Suprapubic skin (tissue), 4 donors: ENCODE measurements around the gene PGK1. TPM values are rescaled to one million over a fixed set of nuclear protein-coding genes. Genes with fewer than 3 reads are reported as not detected.

Experiments used
- DNase-seq, 2 donors: peaks; one replicate each; pipeline ENCODE4 v3.0.0-alpha.2; 2019; ENCODE audit warnings: low spot score in 2 of 2
- H3K27ac ChIP-seq: fragments of 200-600 bp; sonication (generic); one replicate; pipeline ENCODE4 v1.5.1; 2019
- H3K27me3 ChIP-seq: fragments of 200-600 bp; sonication (generic); one replicate; pipeline ENCODE4 v1.5.1; 2019
- H3K36me3 ChIP-seq: fragments of 200-600 bp; sonication (generic); one replicate; pipeline ENCODE4 v1.5.1; 2019
- H3K4me1 ChIP-seq: fragments of 200-600 bp; sonication (generic); one replicate; pipeline ENCODE4 v1.5.1; 2019
- H3K4me3 ChIP-seq: fragments of 200-600 bp; sonication (generic); one replicate; pipeline ENCODE4 v1.5.1; 2019; ENCODE audit warnings: mild to moderate bottlenecking
- H3K9me3 ChIP-seq: fragments of 200-600 bp; sonication (generic); one replicate; pipeline ENCODE4 v1.5.1; 2019
- EP300 ChIP-seq: sonication (generic); formaldehyde crosslinking; IDR thresholded peaks from one replicate; pipeline ENCODE4 v1.6.1; 2017; ENCODE audit warnings: antibody characterized with exemption
- POLR2A ChIP-seq, 2 donors: fragments of 450-650 bp; IDR thresholded peaks; one replicate each; pipeline ENCODE4 v1.6.1; 2017; ENCODE audit warnings: antibody characterized with exemption in 2 of 2, mild to moderate bottlenecking in 2 of 2, moderate library complexity in 2 of 2
- POLR2AphosphoS5 ChIP-seq, 3 donors: sonication (generic); formaldehyde crosslinking; IDR thresholded peaks; one replicate each; pipeline ENCODE4 v1.6.1; 2017; ENCODE audit warnings: antibody characterized with exemption in 3 of 3
- WGBS: methylation state at CpG from one replicate; pipeline ENCODE4 v1.1.5; 2018; 5-methylcytosine and 5-hydroxymethylcytosine counted together
- total RNA-seq, 4 donors: library from RNA; depleted of rRNA; stranded (reverse); fragments of >200 nt; gene quantifications; one replicate each; pipeline ENCODE4 v1.1.0, GENCODE V29; 2016
- TF ChIP-seq, protein P1 (sequence below), 2 donors: fragments of 200-600 bp in 1 of 2; fragments of 450-650 bp in 1 of 2; sonication (generic) in 1 of 2; IDR thresholded peaks; one replicate each; pipeline ENCODE4 v1.5.1; 2016 to 2019; ENCODE audit warnings: antibody characterized with exemption in 2 of 2, mild to moderate bottlenecking in 1 of 2, moderate library complexity in 1 of 2

PGK1 gene
- total RNA-seq, 4 donors from 2014 or later = 147 to 193 (median 170) TPM

- Histone ChIP-seq H3K36me3 (peaks cover 31% of the 10 kb centered on the region), H3K4me1 (no peaks in the 10 kb centered on the region), H3K4me3 (no peak overlapping the region), H3K9me3 (no peaks in the 10 kb centered on the region), H3K27me3 (no peaks in the 10 kb centered on the region), H3K27ac (no peak overlapping the region)
- TF ChIP-seq POLR2AphosphoS5 (IDR thresholded peaks at IDR 0.05) = no peak
- TF ChIP-seq POLR2A (IDR thresholded peaks at IDR 0.05) = no peak
- TF ChIP-seq EP300 = no peak
- TF ChIP-seq, protein P1, sequence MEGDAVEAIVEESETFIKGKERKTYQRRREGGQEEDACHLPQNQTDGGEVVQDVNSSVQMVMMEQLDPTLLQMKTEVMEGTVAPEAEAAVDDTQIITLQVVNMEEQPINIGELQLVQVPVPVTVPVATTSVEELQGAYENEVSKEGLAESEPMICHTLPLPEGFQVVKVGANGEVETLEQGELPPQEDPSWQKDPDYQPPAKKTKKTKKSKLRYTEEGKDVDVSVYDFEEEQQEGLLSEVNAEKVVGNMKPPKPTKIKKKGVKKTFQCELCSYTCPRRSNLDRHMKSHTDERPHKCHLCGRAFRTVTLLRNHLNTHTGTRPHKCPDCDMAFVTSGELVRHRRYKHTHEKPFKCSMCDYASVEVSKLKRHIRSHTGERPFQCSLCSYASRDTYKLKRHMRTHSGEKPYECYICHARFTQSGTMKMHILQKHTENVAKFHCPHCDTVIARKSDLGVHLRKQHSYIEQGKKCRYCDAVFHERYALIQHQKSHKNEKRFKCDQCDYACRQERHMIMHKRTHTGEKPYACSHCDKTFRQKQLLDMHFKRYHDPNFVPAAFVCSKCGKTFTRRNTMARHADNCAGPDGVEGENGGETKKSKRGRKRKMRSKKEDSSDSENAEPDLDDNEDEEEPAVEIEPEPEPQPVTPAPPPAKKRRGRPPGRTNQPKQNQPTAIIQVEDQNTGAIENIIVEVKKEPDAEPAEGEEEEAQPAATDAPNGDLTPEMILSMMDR (IDR thresholded peaks at IDR 0.05) = no peak
- no peak for DNase-seq
Measured at GRCh38 chrX:78129714-78130113, 25.7 kb downstream of the PGK1 start.

GRCh38 chrX:78130396-78130795, 26.3 kb downstream of the PGK1 start:
- Histone ChIP-seq H3K4me1 (no peaks in the 10 kb centered on the region), H3K27me3 (no peaks in the 10 kb centered on the region), H3K9me3 (no peaks in the 10 kb centered on the region), H3K27ac (no peak overlapping the region), H3K4me3 (no peak overlapping the region), H3K36me3 (peaks cover 24% of the 10 kb centered on the region)
- no peak for DNase-seq
- 75% methylated on average over 1 of the region's 1 CpG for WGBS
- TF ChIP-seq, protein P1 (IDR thresholded peaks at IDR 0.05) = no peak
- no peak for TF ChIP-seq POLR2A (IDR thresholded peaks at IDR 0.05)
- no peak for TF ChIP-seq POLR2AphosphoS5 (IDR thresholded peaks at IDR 0.05)

- H3K27me3 ChIP-seq = no peaks in the 10 kb centered on the region
- no peak for DNase-seq
- H3K36me3 ChIP-seq = peaks cover 17% of the 10 kb centered on the region
- H3K4me3 ChIP-seq = no peak overlapping the region
- no peak overlapping the region for H3K27ac ChIP-seq
- no peaks in the 10 kb centered on the region for H3K4me1 ChIP-seq
- no peak for TF ChIP-seq EP300
- TF ChIP-seq, protein P1 (IDR thresholded peaks at IDR 0.05) = no peak
- TF ChIP-seq POLR2A (IDR thresholded peaks at IDR 0.05) = no peak
- TF ChIP-seq POLR2AphosphoS5 (IDR thresholded peaks at IDR 0.05) = no peak
- 69% methylated on average over 1 of the region's 1 CpG for WGBS
- H3K9me3 ChIP-seq = no peaks in the 10 kb centered on the region
Measured at GRCh38 chrX:78131117-78131516, 27.1 kb downstream of the PGK1 start.

GRCh38 chrX:78133238-78133960, 29.4 kb downstream of the PGK1 start:
- H3K4me3 ChIP-seq = no peak overlapping the region
- 56% methylated on average over 4 of the region's 4 CpGs for WGBS
- H3K36me3 ChIP-seq = peaks cover 3% of the 10 kb centered on the region

More at GRCh38 chrX:78133238-78133960, 29.4 kb downstream of the PGK1 start:
- Histone ChIP-seq H3K9me3 (no peaks in the 10 kb centered on the region), H3K27ac (no peak overlapping the region), H3K27me3 (no peaks in the 10 kb centered on the region), H3K4me1 (no peaks in the 10 kb centered on the region)
- TF ChIP-seq, protein P1 (IDR thresholded peaks at IDR 0.05) = no peak
- TF ChIP-seq EP300 = no peak
- TF ChIP-seq POLR2A (IDR thresholded peaks at IDR 0.05) = no peak
- TF ChIP-seq POLR2AphosphoS5 (IDR thresholded peaks at IDR 0.05) = no peak
- no peak for DNase-seq
